DLD1 (cell line): ENCODE results near the gene ACAD11.

Experiments
- in situ Hi-C: cut with HindIII; loops from 2 replicates; pipeline ENCODE4 v1.10.0; 2017; ENCODE audit warnings: low sequenced_read_pairs

ACAD11 gene

DNA sequence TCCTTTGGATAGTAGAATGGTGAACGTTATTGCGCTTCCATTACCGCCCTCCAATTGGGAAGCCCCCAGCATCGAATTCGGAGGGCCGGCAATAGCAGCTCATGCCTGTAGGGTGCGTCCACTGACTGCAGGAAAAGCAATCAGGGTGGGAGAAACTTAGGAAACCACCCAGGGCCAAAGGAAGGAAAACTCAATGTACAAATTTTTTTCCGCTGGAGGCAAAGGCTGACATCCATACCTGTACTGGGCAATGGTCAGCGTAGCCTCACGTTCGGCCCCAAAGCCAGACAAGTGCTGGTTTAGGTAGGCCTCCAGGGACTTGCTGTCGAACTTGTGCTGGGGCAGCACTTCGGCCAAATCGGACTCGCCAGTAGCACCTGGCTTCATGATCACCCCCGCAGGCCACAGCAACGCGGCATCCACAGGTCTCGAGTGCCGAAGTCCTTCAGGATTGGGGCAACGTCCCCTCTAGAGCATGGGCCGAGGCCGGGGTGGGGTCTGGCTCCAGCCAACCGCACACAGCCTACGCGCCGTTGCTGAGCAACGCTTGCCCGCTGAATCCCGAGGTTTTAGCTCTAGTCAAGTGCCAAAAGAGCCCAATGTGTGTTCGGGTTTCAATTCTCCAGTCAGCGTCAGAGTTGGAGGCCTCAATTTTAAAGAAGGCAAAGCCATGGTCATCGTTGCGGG, at the start of gene ACAD11:
Gene ACAD11 (minus strand): TSS at position 445 of the 687 bp plus-strand sequence. CDS start 58 bp downstream, at position 387.
- in situ Hi-C loops, result no loop called here

GRCh38 chr3:132703733-132704132, 44.1 kb upstream of the ACAD11 start:
- in situ Hi-C loops, result no loop called here

- in situ Hi-C loops, result no loop called here
These were observed 35.8 kb upstream of the ACAD11 start for GRCh38 chr3:132695422-132695821.

GRCh38 chr3:132694991-132695390, 35.4 kb upstream of the ACAD11 start:
- in situ Hi-C loops, result no loop called here

DNA sequence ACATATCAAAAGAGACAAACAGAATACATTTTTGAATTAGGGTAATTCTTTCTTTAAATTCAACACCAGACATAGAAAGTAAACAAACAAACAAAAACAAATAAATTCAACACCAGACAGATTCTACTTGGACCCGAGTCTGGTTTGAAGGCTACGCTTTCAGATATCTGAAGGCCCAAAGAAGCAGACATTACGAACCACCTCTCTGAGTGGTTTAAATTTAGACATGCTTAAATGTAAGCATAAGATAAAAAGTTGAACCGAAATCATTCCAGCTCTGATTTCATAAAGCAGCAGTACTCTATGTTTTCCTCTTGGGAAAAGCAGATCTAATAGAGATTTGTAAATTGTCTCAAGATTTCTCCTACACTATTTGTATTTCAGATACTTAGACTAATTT, 30.4 kb upstream of the ACAD11 start:
- in situ Hi-C loops, result no loop called here

DNA sequence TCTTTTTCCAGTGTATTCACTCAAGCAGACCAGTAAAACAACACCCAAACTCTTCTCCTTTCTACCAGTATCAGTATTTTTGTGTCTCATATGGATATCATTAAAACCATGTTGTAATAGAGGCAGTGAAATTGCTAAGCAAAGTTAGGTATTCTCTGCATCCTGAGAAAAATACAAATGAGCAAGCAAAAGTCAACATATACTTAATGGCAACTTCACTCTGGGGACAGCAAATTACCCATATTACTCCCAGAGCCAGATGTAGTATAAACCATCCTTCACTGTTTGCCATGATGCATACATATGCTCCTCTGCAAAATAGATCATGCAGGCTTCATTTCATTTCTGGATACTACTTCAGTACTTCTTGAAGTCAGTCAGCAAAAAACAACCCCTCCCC, 22.6 kb upstream of the ACAD11 start:
- in situ Hi-C loops, result no loop called here

GRCh38 chr3:132681421-132681820, 21.8 kb upstream of the ACAD11 start:
- in situ Hi-C loops, result no loop called here

GRCh38 chr3:132679911-132680310, 20.3 kb upstream of the ACAD11 start:
- in situ Hi-C loops, result no loop called here

- in situ Hi-C loops, result no loop called here
These were observed 15.8 kb upstream of the ACAD11 start for GRCh38 chr3:132675408-132675807.

DNA sequence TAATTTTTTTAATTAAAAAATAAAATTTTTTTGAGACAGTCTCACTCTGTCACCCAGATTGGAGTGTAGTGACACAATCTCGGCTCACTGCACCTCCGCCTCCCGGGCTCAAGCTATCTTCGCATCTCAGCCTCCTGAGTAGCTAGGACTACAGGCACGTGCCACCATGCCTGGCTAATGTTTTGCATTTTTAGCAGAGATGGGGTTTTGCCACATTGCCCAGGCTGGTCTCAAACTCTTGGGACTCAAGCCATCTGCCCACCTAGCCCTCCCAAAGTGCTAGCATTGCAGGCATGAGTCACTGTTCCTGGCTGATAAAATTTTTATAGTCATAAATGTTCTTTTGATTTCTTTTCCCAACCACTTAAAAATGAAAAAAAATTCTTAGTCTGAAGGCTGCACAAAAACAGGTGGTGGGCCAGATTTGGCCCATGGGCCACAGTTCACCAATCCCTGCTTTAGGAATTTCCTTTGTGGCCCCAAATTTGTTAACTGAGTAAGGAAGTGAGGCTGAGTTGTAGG, 9.7 kb upstream of the ACAD11 start:
- in situ Hi-C loops, result no loop called here

GRCh38 chr3:132665230-132665745, 5.7 kb upstream of the ACAD11 start:
- in situ Hi-C loops, result no loop called here

DNA sequence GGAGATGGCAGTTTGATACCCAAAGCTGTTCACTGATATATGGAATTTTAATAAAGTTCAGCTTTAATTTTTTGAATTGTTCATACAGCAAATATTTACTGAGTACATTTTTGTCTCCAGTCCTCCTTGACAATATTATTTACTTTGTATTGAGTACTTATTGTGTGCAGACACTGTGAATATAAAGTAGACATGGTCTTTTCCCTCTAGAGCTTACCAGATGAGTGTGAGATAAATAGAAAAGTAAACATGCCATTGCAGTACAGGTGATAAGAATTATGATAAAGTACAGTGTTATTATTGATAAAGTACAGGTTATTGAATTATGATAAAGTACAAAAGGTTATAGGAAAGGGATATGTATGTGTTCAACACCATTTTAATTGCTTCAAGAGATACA, 2.6 kb upstream of the ACAD11 start:
- in situ Hi-C loops, result no loop called here

DNA sequence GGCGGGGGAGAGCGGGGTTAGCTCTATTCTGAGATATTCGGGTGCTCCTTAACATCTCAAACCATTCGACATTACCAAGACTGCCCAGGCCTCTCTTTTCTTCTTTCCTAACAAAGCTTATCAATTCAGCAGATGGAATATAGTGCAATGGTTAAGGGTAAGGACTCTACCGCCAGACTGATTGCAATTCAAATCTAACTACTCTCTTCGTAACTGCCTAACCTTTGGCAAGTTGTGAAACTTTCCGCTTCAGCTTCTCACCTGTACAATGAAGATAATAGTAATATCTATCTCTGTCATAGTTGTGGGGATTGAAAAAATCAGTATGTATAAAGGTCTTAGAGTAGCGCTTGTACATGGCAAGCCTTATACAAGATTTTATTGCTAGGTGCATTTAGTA, 1.5 kb upstream of the ACAD11 start:
- in situ Hi-C loops, result no loop called here

GRCh38 chr3:132660811-132661070, 1.1 kb upstream of the ACAD11 start:
- in situ Hi-C loops, result no loop called here

DNA sequence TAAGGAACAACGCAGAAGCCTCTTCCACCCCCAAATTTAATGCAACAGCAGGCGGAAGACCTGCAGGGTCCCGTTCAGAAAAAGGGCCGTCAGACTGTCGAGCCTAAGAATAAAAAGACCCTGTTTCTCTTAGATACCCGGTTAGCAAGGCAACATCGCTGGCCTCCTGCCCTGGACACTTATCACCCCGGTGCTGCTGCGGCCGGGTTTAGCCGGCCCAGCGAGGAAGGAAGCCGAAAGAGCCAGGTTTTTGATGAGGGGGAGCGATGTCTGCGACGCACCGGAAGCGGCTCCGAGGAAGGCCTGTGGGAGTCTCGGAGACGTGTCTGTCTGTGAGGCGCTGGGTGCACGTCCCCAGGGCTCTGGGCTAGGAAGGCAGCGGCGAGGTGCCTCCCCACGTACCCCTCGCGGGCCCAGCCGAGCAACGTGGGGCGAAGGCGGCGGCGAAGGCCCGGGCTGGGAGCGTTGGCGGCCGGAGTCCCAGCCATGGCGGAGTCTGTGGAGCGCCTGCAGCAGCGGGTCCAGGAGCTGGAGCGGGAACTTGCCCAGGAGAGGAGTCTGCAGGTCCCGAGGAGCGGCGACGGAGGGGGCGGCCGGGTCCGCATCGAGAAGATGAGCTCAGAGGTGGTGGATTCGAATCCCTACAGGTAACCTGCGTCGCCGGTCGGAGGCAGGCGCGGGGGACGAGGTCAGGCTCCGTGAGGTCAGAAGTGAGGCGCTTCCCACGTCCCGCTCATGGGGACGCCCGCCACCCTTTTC, 622 bp upstream of the ACAD11 start, which contains the start of gene UBA5:
Gene UBA5 (plus strand): TSS at position 278 of the 759 bp plus-strand sequence. CDS start 209 bp downstream, at position 487.
- in situ Hi-C loops, result no loop called here

- in situ Hi-C loops, result no loop called here
These were observed 627 bp downstream of the ACAD11 start for GRCh38 chr3:132659000-132659364.

DNA sequence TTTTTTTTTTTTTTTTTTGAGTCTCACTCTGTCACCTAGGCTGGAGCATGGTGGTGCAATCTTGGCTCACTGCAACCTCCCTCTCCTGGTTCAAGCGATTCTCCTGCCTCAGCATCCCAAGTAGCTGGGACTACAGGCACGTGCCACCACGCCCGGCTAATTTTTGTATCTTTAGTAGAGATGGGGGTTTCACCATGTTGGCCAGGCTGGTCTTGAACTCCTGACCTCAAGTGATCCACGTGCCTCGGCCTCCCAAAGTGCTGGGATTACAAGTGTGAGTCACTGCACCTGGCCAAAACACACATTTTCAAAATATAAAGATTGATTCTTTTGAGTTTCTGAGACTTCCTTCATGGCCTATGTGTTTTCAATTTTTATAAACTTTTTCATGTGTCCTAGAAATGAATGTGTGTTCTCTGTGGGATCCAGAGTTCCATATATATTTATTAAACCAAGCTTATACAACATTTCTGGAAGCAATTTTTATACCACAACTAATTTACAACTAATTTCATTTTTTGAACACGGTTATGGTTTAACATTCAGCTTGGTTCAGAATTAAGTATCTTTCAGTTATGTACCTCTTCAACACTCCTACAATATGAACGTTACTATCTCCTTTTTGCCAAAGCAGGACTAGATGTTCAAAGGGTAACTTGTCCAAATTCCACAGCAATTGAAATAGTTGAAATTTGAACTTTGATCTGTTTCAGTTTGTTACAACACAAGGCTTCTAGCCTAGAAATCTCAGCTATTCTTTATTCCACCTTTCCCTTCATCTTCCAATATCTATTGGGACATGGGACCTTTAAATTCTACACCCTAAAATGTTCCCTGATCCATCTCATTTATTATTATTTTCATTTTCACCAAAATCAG, 1.5 kb downstream of the ACAD11 start:
- in situ Hi-C loops, result no loop called here

DNA sequence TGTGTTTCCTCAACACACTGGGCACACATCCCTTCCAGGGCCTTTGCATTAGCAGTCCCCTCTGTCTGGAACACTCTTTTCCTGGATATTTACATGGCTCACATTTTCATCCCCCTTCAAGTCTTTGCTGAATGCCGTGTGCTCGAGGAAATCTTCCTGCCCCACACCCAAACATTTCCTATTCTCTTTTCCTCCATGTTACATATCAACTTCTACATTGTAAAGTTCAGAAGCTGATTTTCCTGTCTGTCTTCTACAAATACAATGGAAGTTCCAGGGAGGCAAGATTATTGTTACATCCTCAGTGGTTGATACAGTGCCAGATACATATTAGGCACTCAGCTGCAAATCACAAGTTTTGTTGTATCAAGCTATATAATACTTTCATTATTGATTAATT, 4.1 kb downstream of the ACAD11 start:
- in situ Hi-C loops, result no loop called here

- in situ Hi-C loops, result no loop called here
These were observed 4.9 kb downstream of the ACAD11 start for GRCh38 chr3:132654721-132655120.

DNA sequence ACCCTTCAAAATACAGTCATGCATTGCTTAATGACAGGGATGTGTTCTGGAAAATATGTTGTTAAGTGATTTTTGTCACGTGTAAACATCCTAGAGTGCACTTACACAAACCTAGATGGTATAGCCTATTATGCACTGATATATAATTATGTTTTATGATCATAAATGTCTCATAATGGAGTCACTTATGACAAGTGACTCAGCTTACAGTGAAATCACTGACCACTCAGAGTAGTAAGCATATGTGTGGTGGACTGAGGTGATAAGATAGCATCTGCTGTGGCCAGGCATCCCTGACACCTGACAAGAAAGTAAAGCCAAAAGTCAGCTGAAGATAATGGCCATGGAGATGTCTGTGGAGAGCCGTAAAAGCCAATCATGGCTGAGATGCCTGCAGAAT, 5.4 kb downstream of the ACAD11 start:
- in situ Hi-C loops, result no loop called here

- in situ Hi-C loops, result no loop called here
These were observed 6.9 kb downstream of the ACAD11 start for GRCh38 chr3:132652640-132653270.
